Aorta (tissue), 5 donors: Measurements from ENCODE around the gene P2RX6. TPM values are rescaled to one million over a fixed set of nuclear protein-coding genes. Genes with fewer than 3 reads are reported as not detected.

ENCODE experiments used
- ATAC-seq: fragments of 200-7000 bp; cut with Tn5 transposase; one replicate; pipeline ENCODE4 v1.9.1; 2022; ENCODE audit warnings: moderate library complexity; ENCODE audit not compliant: low FRiP score
- DNase-seq, 2 donors: peaks; one replicate each; pipeline ENCODE4 v3.0.0-alpha.2; 2020
- H3K27ac ChIP-seq, 2 donors: one replicate each; pipeline ENCODE4 v1.5.1; 2013; ENCODE audit warnings: low read length in 2 of 2, mild to moderate bottlenecking in 2 of 2, moderate library complexity in 2 of 2, control low read depth in 1 of 2, inconsistent platforms in 1 of 2, low read depth in 1 of 2
- H3K27me3 ChIP-seq, 2 donors: one replicate each; pipeline ENCODE4 v1.6.1; 2013; ENCODE audit warnings: control low read depth in 1 of 2, low read length in 1 of 2, mild to moderate bottlenecking in 1 of 2, moderate library complexity in 1 of 2; ENCODE audit not compliant: insufficient read depth in 2 of 2, control insufficient read depth in 1 of 2
- H3K36me3 ChIP-seq, 2 donors: one replicate each; pipeline ENCODE4 v1.6.1; 2013; ENCODE audit warnings: control low read depth in 1 of 2, low read length in 1 of 2, mild to moderate bottlenecking in 1 of 2; ENCODE audit not compliant: insufficient read depth in 2 of 2, control insufficient read depth in 1 of 2
- H3K4me1 ChIP-seq, 2 donors: one replicate each; pipeline ENCODE4 v1.6.1; 2013; ENCODE audit warnings: low read length in 2 of 2, control low read depth in 1 of 2, mild to moderate bottlenecking in 1 of 2, moderate library complexity in 1 of 2; ENCODE audit not compliant: insufficient read depth in 2 of 2, control insufficient read depth in 1 of 2
- H3K4me3 ChIP-seq, 2 donors: one replicate each; pipeline ENCODE4 v1.5.1; 2013; ENCODE audit warnings: low read length in 2 of 2, control low read depth in 1 of 2, mild to moderate bottlenecking in 1 of 2
- H3K9me3 ChIP-seq: one replicate; pipeline ENCODE4 v1.6.1; 2013; ENCODE audit warnings: mild to moderate bottlenecking, low read length; ENCODE audit not compliant: control insufficient read depth
- WGBS, 2 donors: extraction: QIAGEN DNeasy Blood & Tissue Kit; methylation state at CpG; one replicate each; pipeline ENCODE4 v1.1.7; 2013; 5-methylcytosine and 5-hydroxymethylcytosine counted together
- intact Hi-C, 2 donors: fragments of 100-400 bp; cut with DNase I; formaldehyde crosslinking; loops; one replicate each; pipeline versions ENCODE4 v1.14.2 to v1.15.0; 2022
- polyA plus RNA-seq, 2 donors: library from polyadenylated mRNA; stranded (reverse); fragments of 200-250 nt; gene quantifications; one replicate each; pipeline ENCODE4 v1.2.3, GENCODE V29; 2013
- total RNA-seq, 2 donors: library from RNA; stranded (reverse); fragmentation: NEBNext Ultra II Directional; extraction: Animal tissue kit (Norgen Biotek cat#: 25700); gene quantifications; one replicate each; pipeline ENCODE4 v1.2.1, GENCODE V29; 2021
- donor health status: healthy with polysubstance abuse.
- donor health status: Bipolar disorder and iron deficiency.
- donor health status: DM: no; HTN: no; CAD: no.
- donor health status: DM: no; HTN: no; CAD: no.
- donor health status: DM: yes; HTN: yes; CAD: no.

Gene P2RX6
- total and polyA plus RNA-seq, 4 donors, result 0.13 to 1.1 (median 0.49) TPM

- H3K36me3 ChIP-seq, result no peaks in the 10 kb centered on the region
- no peak overlapping the region for H3K27ac ChIP-seq
- no peak overlapping the region for H3K4me3 ChIP-seq
- no peaks in the 10 kb centered on the region for H3K27me3 ChIP-seq
- H3K9me3 ChIP-seq, result peaks cover 3% of the 10 kb centered on the region
- ATAC-seq (no peak), DNase-seq (peak; percentile 76 to 86)
- 5 to 8% methylated on average over 33 to 39 of the region's 39 CpGs for WGBS, 2 donors
- intact Hi-C loops, result no loop called here
- no peaks in the 10 kb centered on the region for H3K4me1 ChIP-seq
These were observed 35.6 kb upstream of the P2RX6 start for GRCh38 chr22:20979243-20979809.

- 36 to 37% methylated on average over 13 of the region's 13 CpGs for WGBS, 2 donors
- Histone ChIP-seq H3K9me3 (peaks cover 3% of the 10 kb centered on the region), H3K27me3 (no peaks in the 10 kb centered on the region), H3K4me1 (no peaks in the 10 kb centered on the region), H3K36me3 (no peaks in the 10 kb centered on the region), H3K27ac (no peak overlapping the region), H3K4me3 (no peak overlapping the region)
- ATAC-seq (no peak), DNase-seq (peak in 1 of 2 donors; percentile 76)
- intact Hi-C loops, result loop anchor here in 1 of 2 donors (5.0 kb wide), 1 partner anchor 93 kb away; no protein-coding TSS in a partner anchor
These were observed 35.0 kb upstream of the P2RX6 start for GRCh38 chr22:20979940-20980453.

GRCh38 chr22:20980523-20980922 is 34.4 kb upstream of the P2RX6 start:
- DNase-seq, result no peak
- intact Hi-C loops, result loop anchor here in 1 of 2 donors (5.0 kb wide), 1 partner anchor 93 kb away; no protein-coding TSS in a partner anchor
- peaks cover 3% of the 10 kb centered on the region for H3K9me3 ChIP-seq
- H3K4me3 ChIP-seq, result no peak overlapping the region
- 77 to 81% methylated on average over 4 of the region's 4 CpGs for WGBS, 2 donors
- ATAC-seq, result no peak
- no peaks in the 10 kb centered on the region for H3K4me1 ChIP-seq
- H3K27me3 ChIP-seq, result no peaks in the 10 kb centered on the region
- H3K36me3 ChIP-seq, result no peaks in the 10 kb centered on the region
- no peak overlapping the region for H3K27ac ChIP-seq

DNA sequence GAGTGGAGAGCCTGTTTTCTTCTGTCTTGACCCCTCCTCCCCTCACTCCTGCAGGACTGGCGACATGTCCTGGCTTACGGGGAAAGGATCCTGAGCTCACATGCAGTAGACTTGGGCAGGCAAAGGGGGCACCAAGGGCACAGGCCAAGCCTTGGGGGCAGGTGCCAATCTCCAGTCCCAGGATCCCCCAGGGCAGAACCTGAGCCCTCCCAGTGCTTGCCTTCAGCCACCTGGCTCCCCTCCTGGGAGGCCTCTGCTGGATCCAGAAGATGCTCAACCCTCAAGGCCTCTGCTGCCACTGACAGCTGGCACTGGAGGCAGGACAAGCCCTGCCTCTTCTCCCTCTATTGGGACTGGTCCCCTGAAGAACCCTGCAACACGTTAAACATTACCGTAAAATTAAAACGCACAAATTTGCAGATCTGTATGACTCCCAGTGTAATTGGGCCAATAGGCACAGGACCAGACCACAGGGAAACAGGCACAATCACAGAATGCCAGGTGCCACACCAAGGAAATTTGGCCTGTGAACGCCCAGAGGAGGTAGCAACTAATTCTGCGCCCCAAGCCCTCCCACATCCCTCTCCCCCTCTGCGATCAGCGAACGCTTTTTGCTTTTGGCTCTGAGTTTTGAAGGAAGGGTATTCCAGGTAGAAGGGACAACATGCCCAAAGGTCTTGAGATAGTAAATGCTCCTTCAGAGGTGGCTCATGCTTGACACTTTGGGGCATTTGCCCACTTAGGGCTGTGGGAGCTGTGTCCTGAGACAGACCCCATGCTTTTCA is 33.8 kb upstream of the P2RX6 start:
- Histone ChIP-seq H3K4me3 (peak overlapping the region; percentile 68 to 83), H3K4me1 (no peaks in the 10 kb centered on the region), H3K27me3 (no peaks in the 10 kb centered on the region), H3K27ac (peak overlapping the region; percentile 15 to 78), H3K36me3 (no peaks in the 10 kb centered on the region), H3K9me3 (peaks cover 3% of the 10 kb centered on the region)
- intact Hi-C loops, result loop anchor here in 1 of 2 donors (5.0 kb wide), 1 partner anchor 94 kb away; no protein-coding TSS in a partner anchor
- 62 to 63% methylated on average over 10 of the region's 10 CpGs for WGBS, 2 donors
- ATAC-seq (no peak), DNase-seq (peak in 1 of 2 donors; percentile 48)

DNA sequence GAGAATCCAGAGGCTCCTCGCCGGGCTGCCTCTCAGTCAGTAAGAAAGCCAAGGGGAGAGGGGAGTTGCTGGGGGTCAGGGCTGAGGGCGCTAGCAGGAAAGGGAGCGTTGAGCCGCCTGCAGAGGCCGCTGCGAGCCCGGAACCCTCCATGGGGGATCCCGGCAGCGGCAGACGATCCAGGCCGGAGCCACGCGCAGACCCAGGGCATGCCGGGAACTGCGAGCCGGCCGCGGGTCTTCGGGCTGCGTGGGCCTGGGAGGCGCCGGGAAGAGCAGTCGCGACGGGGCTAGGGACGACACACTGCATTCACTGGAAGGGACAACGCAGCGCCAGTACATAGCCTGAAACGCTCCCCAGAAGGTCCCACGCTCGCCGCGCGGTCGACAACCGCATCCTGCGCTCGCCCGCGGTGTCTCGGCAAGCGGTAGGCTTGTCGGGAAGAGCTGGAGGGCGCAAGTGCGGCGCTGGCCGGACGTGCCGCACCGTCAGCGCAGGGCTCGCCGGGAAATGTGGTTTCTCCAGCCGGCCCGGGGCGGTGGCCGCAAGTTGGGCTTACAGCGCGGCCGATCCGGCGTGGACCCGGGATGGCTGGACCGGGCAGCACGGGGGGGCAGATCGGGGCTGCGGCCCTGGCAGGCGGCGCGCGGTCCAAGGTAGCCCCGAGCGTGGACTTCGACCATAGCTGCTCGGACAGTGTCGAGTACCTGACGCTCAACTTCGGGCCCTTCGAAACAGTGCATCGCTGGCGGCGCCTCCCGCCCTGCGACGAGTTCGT is 33.0 kb upstream of the P2RX6 start, which contains the start of gene LZTR1:
LZTR1 (plus strand) TSS at position 511 of the 776 bp plus-strand sequence; CDS start at position 586, 75 bp downstream.
- Histone ChIP-seq H3K27ac (peak within 1 kb of the TSS; percentile 15 to 78), H3K27me3 (no peaks in the 10 kb centered on the region), H3K36me3 (no peaks in the 10 kb centered on the region), H3K4me3 (peak within 1 kb of the TSS; percentile 68 to 83), H3K9me3 (peaks cover 3% of the 10 kb centered on the region), H3K4me1 (no peaks in the 10 kb centered on the region)
- WGBS, 2 donors, result 0 to 1% methylated on average over 78 to 87 of the region's 87 CpGs
- intact Hi-C loops, result loop anchor here (1.0 to 5.0 kb wide), 2 partner anchors 19 to 95 kb away; no protein-coding TSS in a partner anchor
- ATAC-seq (peak; percentile 95), DNase-seq (peak; percentile 91 to 95)

GRCh38 chr22:20982563-20982882 is 32.4 kb upstream of the P2RX6 start:
- DNase-seq (no peak), ATAC-seq (no peak)
- 0 to 1% methylated on average over 12 of the region's 12 CpGs for WGBS, 2 donors
- Histone ChIP-seq H3K4me1 (no peaks in the 10 kb centered on the region), H3K36me3 (peaks cover 0 to 1% of the 10 kb centered on the region in 2 donors), H3K9me3 (peaks cover 3% of the 10 kb centered on the region), H3K27me3 (no peaks in the 10 kb centered on the region), H3K4me3 (peak overlapping the region; percentile 68 to 83), H3K27ac (no peak overlapping the region)
- intact Hi-C loops, result loop anchor here (1.0 to 5.0 kb wide), 2 partner anchors 19 to 95 kb away; no protein-coding TSS in a partner anchor

DNA sequence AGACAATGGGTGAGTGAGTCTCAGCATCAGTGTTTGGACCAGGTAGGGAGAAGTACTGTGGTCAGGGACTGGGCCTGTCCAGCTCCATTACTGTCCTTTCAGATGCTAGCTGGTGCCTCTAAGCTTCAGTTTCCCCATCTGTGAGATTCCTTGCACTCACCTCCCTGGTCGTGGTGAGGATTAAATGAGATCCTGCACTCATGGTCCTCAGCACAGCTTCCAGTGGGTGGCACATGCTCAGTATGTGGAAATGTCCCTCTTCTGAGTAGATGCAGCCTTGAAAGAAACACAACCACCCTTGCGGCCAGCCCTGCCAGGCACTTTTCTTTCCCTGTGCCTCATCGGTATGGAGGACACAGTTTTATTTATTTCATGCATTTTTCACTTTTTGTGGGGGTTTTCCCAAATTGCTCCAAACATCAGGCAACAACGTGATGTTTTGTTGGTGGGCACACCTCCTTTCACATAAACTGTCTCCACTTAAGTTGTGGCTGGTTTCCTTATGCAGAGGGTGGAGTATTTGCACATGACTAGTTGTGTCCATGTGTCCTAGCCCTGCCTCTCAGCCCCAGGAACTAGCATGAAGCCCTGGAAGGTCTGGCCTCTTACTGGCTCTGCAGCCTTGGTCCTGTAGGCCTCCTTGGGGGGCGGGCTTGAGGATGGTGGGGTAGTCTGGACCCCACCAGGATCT is 31.7 kb upstream of the P2RX6 start:
- Histone ChIP-seq H3K4me3 (peak overlapping the region; percentile 68 to 83), H3K9me3 (peaks cover 3% of the 10 kb centered on the region), H3K36me3 (peaks cover 0 to 1% of the 10 kb centered on the region in 2 donors), H3K4me1 (no peaks in the 10 kb centered on the region), H3K27me3 (no peaks in the 10 kb centered on the region), H3K27ac (no peak overlapping the region)
- ATAC-seq (no peak), DNase-seq (no peak)
- WGBS, 2 donors, result 70 to 76% methylated on average over 5 of the region's 5 CpGs
- intact Hi-C loops, result loop anchor here in 1 of 2 donors (5.0 kb wide), 1 partner anchor 96 kb away; no protein-coding TSS in a partner anchor

DNA sequence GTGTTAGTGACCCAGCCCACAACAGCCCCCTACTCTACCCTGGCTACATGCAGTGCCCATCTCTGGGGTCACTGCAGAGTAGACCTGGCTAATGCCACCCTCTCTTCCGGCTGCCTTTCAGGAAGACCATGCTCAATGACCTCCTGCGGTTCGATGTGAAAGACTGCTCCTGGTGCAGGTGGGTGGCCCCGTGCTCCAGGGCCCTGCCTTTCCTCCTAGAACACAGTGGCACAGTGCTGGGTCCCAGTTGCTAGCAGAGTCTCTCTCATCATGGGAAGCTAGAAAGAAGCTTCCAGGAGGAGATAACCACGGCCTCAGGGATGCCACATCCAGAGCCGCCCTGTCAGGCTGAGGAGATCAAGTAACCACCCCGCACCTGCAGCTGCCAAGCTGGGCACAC is 29.2 kb upstream of the P2RX6 start:
- Histone ChIP-seq H3K9me3 (no peaks in the 10 kb centered on the region), H3K4me3 (no peak overlapping the region), H3K36me3 (peaks cover 0 to 1% of the 10 kb centered on the region in 2 donors), H3K4me1 (no peaks in the 10 kb centered on the region), H3K27me3 (no peaks in the 10 kb centered on the region), H3K27ac (no peak overlapping the region)
- WGBS, 2 donors, result 92 to 93% methylated on average over 7 of the region's 7 CpGs
- no peak for DNase-seq
- intact Hi-C loops, result no loop called here
- no peak for ATAC-seq
